ENCODE measurements around the gene TNFSF9.

- TF ChIP-seq RAD21 (IDR thresholded peaks at IDR 0.05) (no peak), YY1 (IDR thresholded peaks at IDR 0.05) (no peak), JUND (IDR thresholded peaks at IDR 0.05) (no peak), ATF3 (IDR thresholded peaks at IDR 0.05) (no peak), MAX (IDR thresholded peaks at IDR 0.05) (no peak), TAF1 (conservative IDR thresholded peaks at IDR 0.05) (no peak), RXRA (IDR thresholded peaks at IDR 0.05) (no peak), EGR1 (IDR thresholded peaks at IDR 0.05; ENCODE audit: low read depth in 2 of 2) (no peak)
- TF ChIP-seq, protein P1, sequence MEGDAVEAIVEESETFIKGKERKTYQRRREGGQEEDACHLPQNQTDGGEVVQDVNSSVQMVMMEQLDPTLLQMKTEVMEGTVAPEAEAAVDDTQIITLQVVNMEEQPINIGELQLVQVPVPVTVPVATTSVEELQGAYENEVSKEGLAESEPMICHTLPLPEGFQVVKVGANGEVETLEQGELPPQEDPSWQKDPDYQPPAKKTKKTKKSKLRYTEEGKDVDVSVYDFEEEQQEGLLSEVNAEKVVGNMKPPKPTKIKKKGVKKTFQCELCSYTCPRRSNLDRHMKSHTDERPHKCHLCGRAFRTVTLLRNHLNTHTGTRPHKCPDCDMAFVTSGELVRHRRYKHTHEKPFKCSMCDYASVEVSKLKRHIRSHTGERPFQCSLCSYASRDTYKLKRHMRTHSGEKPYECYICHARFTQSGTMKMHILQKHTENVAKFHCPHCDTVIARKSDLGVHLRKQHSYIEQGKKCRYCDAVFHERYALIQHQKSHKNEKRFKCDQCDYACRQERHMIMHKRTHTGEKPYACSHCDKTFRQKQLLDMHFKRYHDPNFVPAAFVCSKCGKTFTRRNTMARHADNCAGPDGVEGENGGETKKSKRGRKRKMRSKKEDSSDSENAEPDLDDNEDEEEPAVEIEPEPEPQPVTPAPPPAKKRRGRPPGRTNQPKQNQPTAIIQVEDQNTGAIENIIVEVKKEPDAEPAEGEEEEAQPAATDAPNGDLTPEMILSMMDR (IDR thresholded peaks at IDR 0.05; ENCODE audit: low read depth, low read length, missing input control), result no peak
Observed at GRCh38 chr19:6529937-6530385, 865 bp upstream of the TNFSF9 start.

All from liver (tissue), 3 donors.